ENCODE data around the gene ZNF396. TPM values are rescaled to one million over a fixed set of nuclear protein-coding genes. Genes with fewer than 3 reads are reported as not detected.
A peak's percentile ranks its signal among the peaks of the same experiment; 100 is the strongest.

ZNF396 gene
- total and polyA plus RNA-seq, 10 donors: 0.85 to 4.6 (median 1.3) TPM

GRCh38 chr18:35386600-35387100, 9.5 kb upstream of the ZNF396 start:
- Histone ChIP-seq H3K27ac (no peak overlapping the region), H3K27me3 (replicated peaks in 1 of 7) (peaks cover 0 to 18% (median 0%) of the 10 kb centered on the region in 7 donors), H3K9me3 (peaks cover 0 to 5% (median 0%) of the 10 kb centered on the region in 8 donors), H3K36me3 (no peaks in the 10 kb centered on the region), H3K4me3 (no peak overlapping the region), H3K4me1 (peaks cover 0 to 8% (median 5%) of the 10 kb centered on the region in 6 donors)
- WGBS, 5 donors: 9 to 20% (median 18%) methylated on average over 7 of the region's 7 CpGs
- intact Hi-C loops (cut with DNase I; ENCODE audit: low total_unique reads): loop anchor here (5.0 kb wide), 1 partner anchor 566 kb away; no protein-coding TSS in a partner anchor
- TF ChIP-seq POLR2A (IDR thresholded peaks at IDR 0.05) (no peak), CTCF (IDR thresholded peaks at IDR 0.05 in 8 of 11, conservative IDR thresholded peaks at IDR 0.05 in 3 of 11) (peak; percentile 60 to 86 (median 79)), POLR2AphosphoS5 (IDR thresholded peaks at IDR 0.05) (no peak)
- no peak for DNase-seq

DNA sequence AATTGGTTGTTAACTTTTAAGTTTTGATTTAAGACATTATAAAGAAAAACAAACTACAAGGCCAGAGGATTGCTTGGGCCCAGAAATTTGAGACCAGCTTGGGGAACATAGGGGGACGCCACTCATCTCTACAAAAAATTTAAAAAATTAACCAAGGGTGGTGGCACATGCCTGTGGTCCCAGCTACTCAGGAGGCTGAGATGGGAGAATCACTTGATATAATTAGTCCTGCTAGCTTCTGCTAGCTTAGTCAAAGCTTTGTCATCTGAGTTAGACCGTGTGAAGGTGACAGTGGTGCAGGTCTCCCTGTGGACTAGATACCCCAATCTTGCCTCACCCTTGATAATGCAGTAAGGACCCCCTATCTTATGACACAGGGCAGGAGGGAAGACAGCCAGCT, 6.0 kb upstream of the ZNF396 start:
- Histone ChIP-seq H3K4me1 (peaks cover 0 to 8% (median 5%) of the 10 kb centered on the region in 6 donors), H3K27ac (no peak overlapping the region), H3K4me3 (no peak overlapping the region), H3K9me3 (peaks cover 0 to 5% (median 0%) of the 10 kb centered on the region in 8 donors), H3K36me3 (no peaks in the 10 kb centered on the region), H3K27me3 (replicated peaks in 1 of 7) (peaks cover 0 to 16% (median 0%) of the 10 kb centered on the region in 7 donors)
- no peak for DNase-seq
- TF ChIP-seq POLR2A (IDR thresholded peaks at IDR 0.05) (no peak), POLR2AphosphoS5 (IDR thresholded peaks at IDR 0.05) (no peak), CTCF (IDR thresholded peaks at IDR 0.05 in 8 of 11, conservative IDR thresholded peaks at IDR 0.05 in 3 of 11) (no peak)
- intact Hi-C loops (cut with DNase I; ENCODE audit: low total_unique reads): no loop called here
- WGBS, 5 donors: 84 to 95% (median 87%) methylated on average over 2 of the region's 2 CpGs

GRCh38 chr18:35379421-35379820, 2.3 kb upstream of the ZNF396 start:
- TF ChIP-seq CTCF (IDR thresholded peaks at IDR 0.05 in 8 of 11, conservative IDR thresholded peaks at IDR 0.05 in 3 of 11) (no peak), POLR2A (IDR thresholded peaks at IDR 0.05) (no peak), POLR2AphosphoS5 (IDR thresholded peaks at IDR 0.05) (no peak)
- intact Hi-C loops (cut with DNase I; ENCODE audit: low total_unique reads): no loop called here

GRCh38 chr18:35378574-35378896, 1.4 kb upstream of the ZNF396 start:
- no peak overlapping the region for H3K27ac ChIP-seq
- intact Hi-C loops (cut with DNase I; ENCODE audit: low total_unique reads): no loop called here
- H3K4me3 ChIP-seq: no peak overlapping the region

More at GRCh38 chr18:35379421-35379820, 2.3 kb upstream of the ZNF396 start:
- Histone ChIP-seq H3K9me3 (peaks cover 0 to 5% (median 0%) of the 10 kb centered on the region in 8 donors), H3K36me3 (no peaks in the 10 kb centered on the region), H3K4me1 (peaks cover 4 to 19% (median 13%) of the 10 kb centered on the region in 6 donors), H3K27ac (no peak overlapping the region), H3K4me3 (no peak overlapping the region), H3K27me3 (replicated peaks in 1 of 7) (peaks cover 0 to 1% (median 0%) of the 10 kb centered on the region in 7 donors)
- no peak for DNase-seq
- WGBS, 5 donors: 84 to 97% (median 86%) methylated on average over 2 of the region's 2 CpGs

More at GRCh38 chr18:35378574-35378896, 1.4 kb upstream of the ZNF396 start:
- TF ChIP-seq POLR2AphosphoS5 (IDR thresholded peaks at IDR 0.05) (no peak), CTCF (IDR thresholded peaks at IDR 0.05 in 8 of 11, conservative IDR thresholded peaks at IDR 0.05 in 3 of 11) (no peak), POLR2A (IDR thresholded peaks at IDR 0.05) (no peak)
- Histone ChIP-seq H3K9me3 (peaks cover 0 to 5% (median 0%) of the 10 kb centered on the region in 8 donors), H3K27me3 (replicated peaks in 1 of 7) (no peaks in the 10 kb centered on the region), H3K36me3 (no peaks in the 10 kb centered on the region), H3K4me1 (peaks cover 4 to 19% (median 13%) of the 10 kb centered on the region in 6 donors)
- WGBS, 5 donors: 52 to 64% (median 55%) methylated on average over 4 of the region's 4 CpGs
- no peak for DNase-seq

Measured in spleen (tissue), 11 donors.